Omental fat pad (tissue), 4 donors: Measurements from ENCODE around the gene CC2D1A. TPM values are rescaled to one million over a fixed set of nuclear protein-coding genes. Genes with fewer than 3 reads are reported as not detected.

Experiments
- ATAC-seq: fragments of 150-250 bp; one replicate; pipeline ENCODE4 v1.9.1; 2016; ENCODE audit warnings: mild to moderate bottlenecking, moderate library complexity; ENCODE audit not compliant: low FRiP score
- DNase-seq: peaks from one replicate; pipeline ENCODE4 v3.0.0-alpha.2; 2019; ENCODE audit warnings: low spot score
- CTCF ChIP-seq, 3 donors: fragments of 450-650 bp; IDR thresholded peaks; one replicate each; pipeline ENCODE4 v1.5.1; 2016 to 2017; ENCODE audit warnings: antibody characterized with exemption in 3 of 3, mild to moderate bottlenecking in 3 of 3, moderate library complexity in 2 of 3
- total RNA-seq, 4 donors: library from RNA; depleted of rRNA; stranded (reverse); fragments of >200 nt; gene quantifications; one replicate each; pipeline ENCODE4 v1.1.0, GENCODE V29; 2016

The CC2D1A gene
- total RNA-seq, 4 donors from 2014 or later: 12.3 to 24.9 (median 15.6) TPM

- no peak for DNase-seq
- TF ChIP-seq CTCF (IDR thresholded peaks at IDR 0.05): no peak
- ATAC-seq: no peak
Measured at GRCh38 chr19:13930402-13930801, 24.4 kb downstream of the CC2D1A start.

- no peak for TF ChIP-seq CTCF (IDR thresholded peaks at IDR 0.05)
- ATAC-seq (no peak), DNase-seq (no peak)
Measured at GRCh38 chr19:13931391-13932148, 25.6 kb downstream of the CC2D1A start.

GRCh38 chr19:13932149-13932637, 26.2 kb downstream of the CC2D1A start:
- no peak for ATAC-seq
- no peak for TF ChIP-seq CTCF (IDR thresholded peaks at IDR 0.05)

GRCh38 chr19:13932911-13933393, 27.0 kb downstream of the CC2D1A start:
- DNase-seq (no peak), ATAC-seq (no peak)
- TF ChIP-seq CTCF (IDR thresholded peaks at IDR 0.05): no peak

More at GRCh38 chr19:13932149-13932637, 26.2 kb downstream of the CC2D1A start:
- no peak for DNase-seq

GRCh38 chr19:13934785-13935109, 28.7 kb downstream of the CC2D1A start:
- TF ChIP-seq CTCF (IDR thresholded peaks at IDR 0.05): no peak
- no peak for ATAC-seq
- no peak for DNase-seq

- TF ChIP-seq CTCF (IDR thresholded peaks at IDR 0.05): no peak
- DNase-seq (no peak), ATAC-seq (no peak)
Measured at GRCh38 chr19:13935765-13936510, 29.9 kb downstream of the CC2D1A start.
